VCaP (cell line): ENCODE measurements around the gene TMEM25.

Experiments used
- H3K27ac ChIP-seq: fragments of 450-650 bp; 2 replicates; pipeline ENCODE4 v1.5.1; 2017
- TF ChIP-seq, protein P1 (sequence below): fragments of 450-650 bp; conservative IDR thresholded peaks from 2 replicates; pipeline ENCODE4 v1.5.1; 2017; ENCODE audit warnings: mild to moderate bottlenecking, moderate library complexity

Gene TMEM25

DNA sequence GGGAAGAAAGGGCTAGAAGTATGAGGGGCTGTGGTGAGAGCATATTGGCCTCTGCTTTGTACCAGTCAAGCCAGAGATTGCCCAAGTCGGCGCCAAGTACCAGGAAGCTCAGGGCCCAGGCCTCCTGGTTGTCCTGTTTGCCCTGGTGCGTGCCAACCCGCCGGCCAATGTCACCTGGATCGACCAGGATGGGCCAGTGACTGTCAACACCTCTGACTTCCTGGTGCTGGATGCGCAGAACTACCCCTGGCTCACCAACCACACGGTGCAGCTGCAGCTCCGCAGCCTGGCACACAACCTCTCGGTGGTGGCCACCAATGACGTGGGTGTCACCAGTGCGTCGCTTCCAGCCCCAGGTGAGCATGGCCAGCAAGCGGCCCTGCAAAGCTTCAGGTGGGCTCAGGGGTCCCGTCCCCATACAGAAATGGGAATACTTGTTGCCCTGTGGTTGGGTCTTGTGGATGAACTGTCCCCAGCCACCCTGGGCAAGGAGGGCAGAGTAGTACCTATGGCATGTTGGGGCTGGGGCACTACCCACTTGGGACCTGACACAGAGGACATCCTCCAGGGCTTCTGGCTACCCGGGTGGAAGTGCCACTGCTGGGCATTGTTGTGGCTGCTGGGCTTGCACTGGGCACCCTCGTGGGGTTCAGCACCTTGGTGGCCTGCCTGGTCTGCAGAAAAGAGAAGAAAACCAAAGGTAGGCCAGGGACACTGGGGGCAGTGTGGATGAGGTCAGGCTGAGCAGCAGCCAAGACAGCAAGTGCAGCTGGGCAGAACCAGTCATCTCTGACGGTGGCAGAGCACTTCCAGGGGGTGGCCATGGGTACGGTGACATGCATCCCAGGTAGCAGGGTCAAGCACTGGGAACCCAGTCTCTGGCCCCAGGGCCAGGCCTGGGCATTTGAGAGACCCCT, 2.1 kb downstream of the TMEM25 start:
- H3K27ac ChIP-seq, result no peak overlapping the region; the same call in 1 of the 2 replicates
- TF ChIP-seq, protein P1, sequence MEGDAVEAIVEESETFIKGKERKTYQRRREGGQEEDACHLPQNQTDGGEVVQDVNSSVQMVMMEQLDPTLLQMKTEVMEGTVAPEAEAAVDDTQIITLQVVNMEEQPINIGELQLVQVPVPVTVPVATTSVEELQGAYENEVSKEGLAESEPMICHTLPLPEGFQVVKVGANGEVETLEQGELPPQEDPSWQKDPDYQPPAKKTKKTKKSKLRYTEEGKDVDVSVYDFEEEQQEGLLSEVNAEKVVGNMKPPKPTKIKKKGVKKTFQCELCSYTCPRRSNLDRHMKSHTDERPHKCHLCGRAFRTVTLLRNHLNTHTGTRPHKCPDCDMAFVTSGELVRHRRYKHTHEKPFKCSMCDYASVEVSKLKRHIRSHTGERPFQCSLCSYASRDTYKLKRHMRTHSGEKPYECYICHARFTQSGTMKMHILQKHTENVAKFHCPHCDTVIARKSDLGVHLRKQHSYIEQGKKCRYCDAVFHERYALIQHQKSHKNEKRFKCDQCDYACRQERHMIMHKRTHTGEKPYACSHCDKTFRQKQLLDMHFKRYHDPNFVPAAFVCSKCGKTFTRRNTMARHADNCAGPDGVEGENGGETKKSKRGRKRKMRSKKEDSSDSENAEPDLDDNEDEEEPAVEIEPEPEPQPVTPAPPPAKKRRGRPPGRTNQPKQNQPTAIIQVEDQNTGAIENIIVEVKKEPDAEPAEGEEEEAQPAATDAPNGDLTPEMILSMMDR, result no peak

DNA sequence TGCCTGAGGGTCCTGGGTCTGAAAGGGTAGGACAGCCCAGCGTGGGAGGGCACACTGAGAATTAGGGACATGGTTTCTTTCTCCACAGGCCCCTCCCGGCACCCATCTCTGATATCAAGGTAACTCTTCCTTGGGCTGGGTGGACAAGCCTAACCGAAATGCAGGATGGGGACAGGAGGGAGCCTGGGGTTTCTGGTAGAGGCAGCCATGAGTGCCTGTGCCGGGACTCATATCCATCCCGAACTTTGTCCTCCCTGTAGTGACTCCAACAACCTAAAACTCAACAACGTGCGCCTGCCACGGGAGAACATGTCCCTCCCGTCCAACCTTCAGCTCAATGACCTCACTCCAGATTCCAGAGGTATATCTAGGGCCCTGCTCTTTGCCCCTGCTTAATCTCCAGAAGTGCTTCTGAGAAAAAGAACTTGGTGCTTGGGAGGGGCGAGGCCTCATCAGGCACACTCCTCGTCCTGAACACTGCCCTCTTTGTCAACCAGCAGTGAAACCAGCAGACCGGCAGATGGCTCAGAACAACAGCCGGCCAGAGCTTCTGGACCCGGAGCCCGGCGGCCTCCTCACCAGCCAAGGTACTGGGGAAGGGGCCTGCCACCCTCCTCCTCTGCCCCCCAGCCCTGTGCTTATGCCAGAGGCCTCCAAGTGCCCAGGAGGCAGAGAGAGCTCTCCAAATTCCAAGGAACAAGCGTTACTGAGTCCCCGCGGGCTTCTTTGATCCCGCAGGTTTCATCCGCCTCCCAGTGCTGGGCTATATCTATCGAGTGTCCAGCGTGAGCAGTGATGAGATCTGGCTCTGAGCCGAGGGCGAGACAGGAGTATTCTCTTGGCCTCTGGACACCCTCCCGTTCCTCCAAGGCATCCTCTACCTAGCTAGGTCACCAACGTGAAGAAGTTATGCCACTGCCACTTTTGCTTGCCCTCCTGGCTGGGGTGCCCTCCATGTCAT, 3.1 kb downstream of the TMEM25 start:
- TF ChIP-seq, protein P1, result no peak
- H3K27ac ChIP-seq, result no peak overlapping the region

DNA sequence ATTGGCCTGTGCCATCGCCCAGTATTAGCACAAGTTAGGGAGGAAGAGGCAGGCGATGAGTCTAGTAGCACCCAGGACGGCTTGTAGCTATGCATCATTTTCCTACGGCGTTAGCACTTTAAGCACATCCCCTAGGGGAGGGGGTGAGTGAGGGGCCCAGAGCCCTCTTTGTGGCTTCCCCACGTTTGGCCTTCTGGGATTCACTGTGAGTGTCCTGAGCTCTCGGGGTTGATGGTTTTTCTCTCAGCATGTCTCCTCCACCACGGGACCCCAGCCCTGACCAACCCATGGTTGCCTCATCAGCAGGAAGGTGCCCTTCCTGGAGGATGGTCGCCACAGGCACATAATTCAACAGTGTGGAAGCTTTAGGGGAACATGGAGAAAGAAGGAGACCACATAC, 4.3 kb downstream of the TMEM25 start:
- no peak overlapping the region for H3K27ac ChIP-seq
- TF ChIP-seq, protein P1, result no peak

DNA sequence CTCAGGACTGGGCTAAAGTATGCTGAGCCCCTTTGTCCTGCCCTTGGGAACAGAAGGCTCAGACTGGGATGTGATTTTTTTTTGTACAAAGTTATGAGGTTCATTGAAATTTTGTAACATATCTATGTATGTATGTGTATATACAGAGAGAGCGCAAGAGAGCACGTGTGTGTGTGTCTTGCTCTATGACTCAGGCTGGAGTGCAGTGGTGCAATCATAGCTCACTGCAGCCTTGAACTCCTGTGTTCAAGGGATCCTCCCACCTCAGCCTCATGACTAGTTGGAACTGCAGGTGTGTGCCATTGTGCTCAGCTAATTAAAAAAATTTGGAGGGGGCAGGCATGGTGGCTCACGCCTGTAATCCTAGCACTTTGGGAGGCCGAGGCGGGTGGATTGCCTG, 5.7 kb downstream of the TMEM25 start:
- no peak overlapping the region for H3K27ac ChIP-seq
- TF ChIP-seq, protein P1, result no peak

DNA sequence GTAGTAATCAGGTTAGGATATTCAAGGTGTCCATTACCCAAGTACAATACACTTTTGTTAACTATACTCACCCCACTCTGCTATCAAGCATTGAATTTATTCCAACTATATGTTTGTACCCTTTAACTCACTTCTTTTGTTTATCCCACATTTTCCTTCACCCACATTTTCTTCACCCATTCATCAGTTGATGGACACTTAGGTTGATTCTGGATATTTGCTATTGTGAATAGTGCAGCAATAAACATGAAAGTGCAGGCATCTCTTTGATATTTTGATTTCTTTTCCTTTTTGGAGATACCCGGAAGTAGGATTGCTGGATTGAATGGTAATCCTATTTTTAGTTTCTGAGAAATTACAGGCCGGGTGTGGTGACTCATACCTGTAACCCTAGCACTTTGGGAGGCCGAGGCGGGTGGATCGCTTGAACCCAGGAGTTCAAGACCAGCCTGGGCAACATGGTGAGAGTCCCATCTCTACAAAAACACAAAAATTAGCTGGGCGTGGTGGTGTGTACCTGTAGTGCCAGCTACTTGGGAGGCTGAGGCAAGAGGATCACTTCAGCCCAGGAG, 6.5 kb downstream of the TMEM25 start:
- TF ChIP-seq, protein P1, result no peak
- H3K27ac ChIP-seq, result no peak overlapping the region

DNA sequence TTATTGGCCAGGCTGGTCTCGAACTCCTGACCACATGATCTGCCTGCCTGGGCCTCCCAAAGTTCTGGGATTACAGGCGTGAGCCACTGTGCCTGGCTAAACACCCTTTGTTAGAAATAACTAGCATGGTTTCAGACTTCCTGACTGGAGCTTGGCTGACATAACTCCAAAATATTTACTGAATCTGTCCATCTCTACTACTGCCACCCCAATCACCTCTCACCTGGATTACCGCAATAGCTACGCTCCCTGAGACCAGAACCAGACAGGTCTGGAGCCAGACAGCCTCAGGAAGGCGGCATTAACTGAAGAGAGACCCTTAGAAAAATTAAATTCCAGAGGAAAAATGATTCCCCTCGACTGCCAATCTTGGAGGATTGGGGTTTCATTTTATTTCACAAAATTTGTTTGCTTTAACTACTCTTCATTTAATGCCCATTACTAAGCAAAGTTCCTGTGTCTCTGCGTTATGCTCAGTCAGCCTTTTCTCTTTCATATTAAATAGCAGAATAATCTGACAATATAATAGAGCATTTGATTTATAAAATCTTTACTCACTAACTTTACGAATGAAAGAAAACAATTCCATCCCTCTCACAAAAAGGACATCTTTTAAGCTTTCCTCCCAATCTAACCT, 13.1 kb downstream of the TMEM25 start:
- TF ChIP-seq, protein P1, result no peak

More for the DNA sequence above, 13.1 kb downstream of the TMEM25 start:
- H3K27ac ChIP-seq, result no peak overlapping the region
